NB4 (cell line): ENCODE results near the gene PSMA1.
A peak's percentile ranks its signal among the peaks of the same experiment; 100 is the strongest.

Experiments used
- DNase-seq: peaks from one replicate; pipeline ENCODE4 v3.0.0; 2010; ENCODE audit warnings: low read depth
- H3K4me3 ChIP-seq: one replicate; pipeline ENCODE4 v1.5.1; 2011; ENCODE audit warnings: mild to moderate bottlenecking, low read depth, low read length, moderate library complexity
- MYC ChIP-seq: IDR thresholded peaks from 2 replicates; pipeline ENCODE4 v1.6.1; 2011; ENCODE audit warnings: low read depth, low read length
- POLR2A ChIP-seq: IDR thresholded peaks from 2 replicates; pipeline ENCODE4 v1.6.1; 2011; ENCODE audit warnings: mild to moderate bottlenecking; ENCODE audit not compliant: insufficient read length; ENCODE audit errors: extremely low read depth
- TF ChIP-seq, protein P1 (sequence below): IDR thresholded peaks from 2 replicates; pipeline ENCODE4 v1.6.1; 2011; ENCODE audit warnings: low read depth, low read length
- TF ChIP-seq, protein P2 (sequence below): IDR thresholded peaks from one replicate; pipeline ENCODE4 v1.5.1; 2012; ENCODE audit warnings: low read depth, low read length

PSMA1 gene

DNA sequence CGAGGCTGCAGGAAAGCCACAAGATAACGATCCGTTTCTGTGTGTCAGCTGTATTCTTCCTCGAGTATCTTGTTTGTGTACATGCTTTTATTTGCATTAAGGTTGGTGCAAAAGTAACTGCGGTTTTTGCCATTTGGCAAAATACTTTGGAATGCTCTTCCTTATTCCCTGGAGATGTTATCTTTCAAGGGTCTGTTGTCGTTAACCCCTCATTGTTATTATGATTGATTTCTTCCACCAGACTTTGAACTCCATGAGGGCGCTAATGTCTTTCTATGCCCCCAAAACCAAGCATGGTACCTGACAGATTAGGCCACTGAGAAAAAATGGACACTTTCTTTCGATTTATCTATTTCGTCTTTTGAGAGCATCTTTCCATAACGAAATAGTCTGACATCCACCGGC is 563 bp upstream of the PSMA1 start:
- DNase-seq, result no peak
- H3K4me3 ChIP-seq, result peak overlapping the region; percentile 99
- TF ChIP-seq POLR2A, result no peak
- TF ChIP-seq, protein P1, sequence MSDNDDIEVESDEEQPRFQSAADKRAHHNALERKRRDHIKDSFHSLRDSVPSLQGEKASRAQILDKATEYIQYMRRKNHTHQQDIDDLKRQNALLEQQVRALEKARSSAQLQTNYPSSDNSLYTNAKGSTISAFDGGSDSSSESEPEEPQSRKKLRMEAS, result 0 out of 2 replicates have a peak, but pooled peaks have one; percentile 11
- 0 out of 2 replicates have a peak, but pooled peaks have one; percentile 11 for TF ChIP-seq MYC
- TF ChIP-seq, protein P2, sequence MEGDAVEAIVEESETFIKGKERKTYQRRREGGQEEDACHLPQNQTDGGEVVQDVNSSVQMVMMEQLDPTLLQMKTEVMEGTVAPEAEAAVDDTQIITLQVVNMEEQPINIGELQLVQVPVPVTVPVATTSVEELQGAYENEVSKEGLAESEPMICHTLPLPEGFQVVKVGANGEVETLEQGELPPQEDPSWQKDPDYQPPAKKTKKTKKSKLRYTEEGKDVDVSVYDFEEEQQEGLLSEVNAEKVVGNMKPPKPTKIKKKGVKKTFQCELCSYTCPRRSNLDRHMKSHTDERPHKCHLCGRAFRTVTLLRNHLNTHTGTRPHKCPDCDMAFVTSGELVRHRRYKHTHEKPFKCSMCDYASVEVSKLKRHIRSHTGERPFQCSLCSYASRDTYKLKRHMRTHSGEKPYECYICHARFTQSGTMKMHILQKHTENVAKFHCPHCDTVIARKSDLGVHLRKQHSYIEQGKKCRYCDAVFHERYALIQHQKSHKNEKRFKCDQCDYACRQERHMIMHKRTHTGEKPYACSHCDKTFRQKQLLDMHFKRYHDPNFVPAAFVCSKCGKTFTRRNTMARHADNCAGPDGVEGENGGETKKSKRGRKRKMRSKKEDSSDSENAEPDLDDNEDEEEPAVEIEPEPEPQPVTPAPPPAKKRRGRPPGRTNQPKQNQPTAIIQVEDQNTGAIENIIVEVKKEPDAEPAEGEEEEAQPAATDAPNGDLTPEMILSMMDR, result no peak

DNA sequence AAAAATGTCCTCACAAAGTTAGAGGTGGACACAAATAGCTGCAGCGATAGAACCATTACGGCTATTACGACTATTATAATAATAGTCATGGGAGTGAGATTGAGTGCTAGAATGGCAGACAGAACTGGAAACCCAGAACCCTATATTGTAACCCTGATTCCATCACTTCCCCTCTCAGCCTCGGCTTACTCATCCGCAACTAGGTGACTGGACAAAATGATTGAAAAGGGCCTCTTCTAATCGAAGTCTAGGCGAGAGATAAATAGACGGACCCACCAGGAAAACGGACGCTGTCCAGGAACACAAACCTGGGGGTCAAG is 629 bp downstream of the PSMA1 start:
- no peak for DNase-seq

DNA sequence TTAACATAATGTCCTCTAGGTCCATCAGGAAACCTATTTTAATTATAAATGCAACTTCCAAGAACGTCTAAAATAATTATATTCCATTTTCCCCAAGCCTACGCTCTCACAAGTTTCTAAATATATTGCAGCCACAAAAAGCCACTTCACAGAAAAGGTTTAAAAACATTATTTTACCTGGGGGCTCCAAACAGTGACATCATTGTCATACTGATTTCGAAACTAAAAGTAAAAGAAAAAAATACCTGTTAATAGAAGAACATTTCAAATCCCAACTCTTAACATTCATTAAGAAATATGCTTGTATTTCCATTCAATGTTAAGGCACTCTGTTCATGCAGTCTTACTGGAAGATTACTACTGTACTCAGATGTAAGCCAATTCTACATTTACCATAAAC is 1.4 kb downstream of the PSMA1 start:
- DNase-seq, result no peak
- no peak for TF ChIP-seq MYC
- no peak for TF ChIP-seq POLR2A
- TF ChIP-seq, protein P1, result no peak
- TF ChIP-seq, protein P2, result no peak
- H3K4me3 ChIP-seq, result peak overlapping the region; percentile 99

More for the DNA sequence above, 629 bp downstream of the PSMA1 start:
- peak overlapping the region; percentile 99 for H3K4me3 ChIP-seq
- TF ChIP-seq POLR2A, result no peak
- TF ChIP-seq MYC, result no peak
- TF ChIP-seq, protein P2, result no peak
- TF ChIP-seq, protein P1, result no peak

DNA sequence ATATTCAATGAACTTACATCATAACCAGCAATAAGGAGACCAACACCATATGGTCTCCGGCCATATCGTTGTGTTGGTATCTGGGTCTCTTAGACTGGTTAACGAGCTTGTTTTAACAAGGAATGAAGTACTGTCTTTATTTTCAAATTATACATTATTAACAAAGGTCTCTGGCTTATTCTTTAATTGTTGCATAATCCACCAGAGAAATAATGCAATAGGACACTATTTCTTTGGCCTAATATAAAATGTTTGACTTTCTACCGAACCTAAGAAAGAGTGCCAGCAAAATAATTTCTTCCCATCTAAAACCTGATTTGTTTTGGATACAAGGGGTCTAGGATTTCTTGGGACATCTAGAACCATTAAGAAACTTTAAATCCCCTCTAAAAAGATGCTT is 6.4 kb downstream of the PSMA1 start:
- TF ChIP-seq POLR2A, result no peak
- no peak for TF ChIP-seq MYC
- TF ChIP-seq, protein P1, result no peak
- TF ChIP-seq, protein P2, result no peak
- no peak for DNase-seq
- no peak overlapping the region for H3K4me3 ChIP-seq

DNA sequence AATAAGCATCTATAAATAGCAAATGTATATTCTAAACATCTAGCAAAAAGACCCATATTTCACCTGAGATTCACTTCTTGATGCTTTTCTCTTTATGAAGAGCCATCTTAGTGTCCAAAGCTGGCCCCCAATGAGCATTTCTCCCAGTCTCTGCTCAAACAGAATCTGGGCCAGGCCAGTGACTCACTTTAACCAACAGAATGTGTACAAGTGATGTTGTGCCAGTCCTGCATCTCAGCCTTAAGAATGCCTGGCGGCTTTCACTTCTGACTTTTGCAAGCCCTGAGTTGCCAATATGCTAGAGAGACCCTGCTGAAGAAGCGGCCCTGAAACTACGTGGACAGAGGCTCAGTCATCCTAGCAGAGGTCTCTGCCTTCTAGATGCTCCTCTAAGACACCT is 13.7 kb downstream of the PSMA1 start:
- no peak for DNase-seq
- TF ChIP-seq MYC, result no peak
- TF ChIP-seq, protein P2, result no peak
- TF ChIP-seq, protein P1, result no peak
- H3K4me3 ChIP-seq, result no peak overlapping the region

DNA sequence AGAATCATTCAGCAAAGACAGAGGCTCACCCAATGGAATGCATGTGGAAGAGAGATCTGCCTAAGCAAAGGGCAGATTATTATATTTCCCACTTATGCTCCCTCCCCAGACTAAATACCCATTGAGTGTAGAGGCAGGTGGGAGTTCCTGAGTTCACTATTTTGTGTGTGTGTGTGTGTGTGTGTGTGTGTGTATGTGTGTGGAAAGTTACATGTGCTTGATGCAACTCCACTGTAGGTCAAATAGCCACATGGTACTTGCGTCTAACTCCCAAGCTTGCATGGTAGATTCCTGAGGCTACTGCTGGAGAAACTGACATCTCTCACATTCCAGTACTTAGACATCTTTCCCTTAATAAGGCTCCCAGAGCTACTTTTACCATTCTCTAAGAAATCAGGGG is 17.2 kb downstream of the PSMA1 start:
- TF ChIP-seq MYC (no peak), POLR2A (no peak)
- TF ChIP-seq, protein P2, result no peak
- TF ChIP-seq, protein P1, result no peak
- DNase-seq, result no peak

More for the DNA sequence above, 17.2 kb downstream of the PSMA1 start:
- no peak overlapping the region for H3K4me3 ChIP-seq
